IPS DF 6.9 (cell line): ENCODE results near the gene HNRNPU.
"Not testable (repeated sequence)": the region's sequence is repeated elsewhere in the genome, so short reads cannot be mapped to it uniquely, and the experiment has no call there.

Experiments
- DNase-seq: peaks from one replicate; pipeline ENCODE4 v3.0.0-alpha.2; 2013; ENCODE audit warnings: low read depth, low spot score
- H3K27ac ChIP-seq: one replicate; pipeline ENCODE4 v1.5.1; 2013; ENCODE audit warnings: low read length, control low read depth
- H3K27me3 ChIP-seq: 2 replicates; pipeline ENCODE4 v1.6.1; 2013; ENCODE audit warnings: mild to moderate bottlenecking, low read length; ENCODE audit not compliant: control insufficient read depth, insufficient read depth
- H3K36me3 ChIP-seq: 2 replicates; pipeline ENCODE4 v1.6.1; 2013; ENCODE audit warnings: low read length; ENCODE audit not compliant: control insufficient read depth, insufficient read depth
- H3K4me1 ChIP-seq: 2 replicates; pipeline ENCODE4 v1.6.1; 2013; ENCODE audit warnings: low read length; ENCODE audit not compliant: control insufficient read depth, insufficient read depth
- H3K4me3 ChIP-seq: 2 replicates; pipeline ENCODE4 v1.5.1; 2013; ENCODE audit warnings: mild to moderate bottlenecking, low read length
- H3K9me3 ChIP-seq: 2 replicates; pipeline ENCODE4 v1.6.1; 2013; ENCODE audit warnings: low read length, inconsistent platforms; ENCODE audit not compliant: control insufficient read depth, insufficient read depth
- WGBS: extraction: QIAGEN DNeasy Blood & Tissue Kit; methylation state at CpG from one replicate; pipeline ENCODE4 v1.1.7; 2013; ENCODE audit warnings: mixed read lengths, missing lambda C conversion rate; ENCODE audit not compliant: insufficient read length, insufficient coverage; 5-methylcytosine and 5-hydroxymethylcytosine counted together

HNRNPU gene

DNA sequence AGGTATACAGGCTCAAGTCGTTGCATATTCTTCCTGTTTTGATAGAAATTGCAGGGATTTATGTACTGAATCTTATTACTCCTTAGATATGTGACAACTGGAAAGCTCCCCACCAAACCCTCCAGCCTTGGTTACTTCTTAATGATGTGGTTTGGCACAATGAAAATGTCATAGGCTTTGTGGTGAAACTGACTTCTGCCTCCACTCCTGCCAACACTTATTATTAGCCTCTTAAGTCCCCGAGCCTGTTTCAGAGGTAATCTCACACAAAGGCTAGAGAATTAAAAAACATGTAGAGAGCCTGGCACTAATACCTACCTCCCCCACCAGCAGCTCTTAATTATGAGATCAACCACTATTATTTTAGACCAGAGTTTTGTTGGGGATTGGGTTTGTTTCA is 24.7 kb downstream of the HNRNPU start:
- peaks cover 11% of the 10 kb centered on the region; the same call in 1 of the 2 replicates for H3K36me3 ChIP-seq
- H3K27ac ChIP-seq = no peak overlapping the region

GRCh38 chr1:244837597-244838258 is 26.6 kb downstream of the HNRNPU start:
- H3K27me3 ChIP-seq = no peaks in the 10 kb centered on the region
- H3K27ac ChIP-seq = no peak overlapping the region
- H3K4me1 ChIP-seq = no peaks in the 10 kb centered on the region
- peaks cover 4% of the 10 kb centered on the region; the same call in 1 of the 2 replicates for H3K36me3 ChIP-seq
- no CpG with 5 or more reads among the region's 5 CpGs for WGBS
- H3K4me3 ChIP-seq = no peak overlapping the region
- H3K9me3 ChIP-seq = no peaks in the 10 kb centered on the region
- DNase-seq = no peak

More for the DNA sequence above, 24.7 kb downstream of the HNRNPU start:
- H3K4me3 ChIP-seq = no peak overlapping the region
- H3K27me3 ChIP-seq = no peaks in the 10 kb centered on the region
- no peak for DNase-seq
- no peaks in the 10 kb centered on the region for H3K9me3 ChIP-seq
- WGBS = no CpG with 5 or more reads among the region's 2 CpGs
- H3K4me1 ChIP-seq = no peaks in the 10 kb centered on the region

- Histone ChIP-seq H3K4me1 (no peaks in the 10 kb centered on the region), H3K4me3 (peak overlapping the region; percentile 53; the same call in 1 of the 2 replicates), H3K9me3 (no peaks in the 10 kb centered on the region), H3K36me3 (peaks cover 3% of the 10 kb centered on the region; the same call in 1 of the 2 replicates), H3K27me3 (no peaks in the 10 kb centered on the region), H3K27ac (no peak overlapping the region)
- DNase-seq = no peak
- no CpG with 5 or more reads among the region's 3 CpGs for WGBS
Observed at GRCh38 chr1:244836584-244836983, 27.8 kb downstream of the HNRNPU start.

DNA sequence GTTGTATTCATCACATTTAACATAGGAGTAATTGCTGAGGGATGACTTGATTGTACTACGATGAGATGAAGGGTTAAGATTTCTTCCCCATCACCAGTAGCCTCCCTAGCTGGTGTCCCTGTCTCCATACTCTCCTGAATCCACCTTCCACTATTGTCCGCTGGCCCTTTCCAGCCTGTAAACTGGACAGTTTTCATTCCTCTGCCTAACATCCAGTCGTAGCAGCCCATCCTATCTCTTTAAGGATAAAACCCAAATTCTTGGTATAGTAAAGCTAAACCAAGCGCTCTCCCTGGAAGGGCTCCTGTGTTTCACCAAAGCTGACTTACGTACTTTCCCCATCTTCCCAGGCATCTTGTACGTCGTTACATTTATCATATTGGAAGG is 28.2 kb downstream of the HNRNPU start:
- no peak for DNase-seq

GRCh38 chr1:244835276-244836134 is 28.8 kb downstream of the HNRNPU start, which contains the start of gene COX20:
COX20 (plus strand) TSS chr1:244835658; CDS start chr1:244835715, 57 bp downstream.
- no CpG with 5 or more reads among the region's 77 CpGs for WGBS
- H3K4me1 ChIP-seq = no peaks in the 10 kb centered on the region

More for the DNA sequence above, 28.2 kb downstream of the HNRNPU start:
- Histone ChIP-seq H3K36me3 (0 out of 2 replicates have a peak, but pooled peaks cover 2% of the 10 kb centered on the region), H3K9me3 (no peaks in the 10 kb centered on the region), H3K4me1 (no peaks in the 10 kb centered on the region), H3K27ac (no peak overlapping the region), H3K27me3 (no peaks in the 10 kb centered on the region), H3K4me3 (peak overlapping the region; percentile 53; the same call in 1 of the 2 replicates)
- no CpG with 5 or more reads among the region's 7 CpGs for WGBS

GRCh38 chr1:244834543-244835275 is 29.6 kb downstream of the HNRNPU start:
- no peak for DNase-seq
- H3K27ac ChIP-seq = peak overlapping the region; percentile 50
- H3K4me1 ChIP-seq = no peaks in the 10 kb centered on the region
- peak overlapping the region; percentile 53; the same call in 1 of the 2 replicates for H3K4me3 ChIP-seq
- no peaks in the 10 kb centered on the region for H3K36me3 ChIP-seq
- no peaks in the 10 kb centered on the region for H3K27me3 ChIP-seq
- WGBS = no CpG with 5 or more reads among the region's 49 CpGs
- no peaks in the 10 kb centered on the region for H3K9me3 ChIP-seq

More at GRCh38 chr1:244835276-244836134, 28.8 kb downstream of the HNRNPU start, which contains the start of gene COX20:
- peak within 1 kb of the TSS; percentile 53; the same call in 1 of the 2 replicates for H3K4me3 ChIP-seq
- no peaks in the 10 kb centered on the region for H3K9me3 ChIP-seq
- H3K27ac ChIP-seq = peak within 1 kb of the TSS; percentile 50
- no peaks in the 10 kb centered on the region for H3K27me3 ChIP-seq
- DNase-seq = peak; percentile 64
- H3K36me3 ChIP-seq = 0 out of 2 replicates have a peak, but pooled peaks cover 2% of the 10 kb centered on the region

DNA sequence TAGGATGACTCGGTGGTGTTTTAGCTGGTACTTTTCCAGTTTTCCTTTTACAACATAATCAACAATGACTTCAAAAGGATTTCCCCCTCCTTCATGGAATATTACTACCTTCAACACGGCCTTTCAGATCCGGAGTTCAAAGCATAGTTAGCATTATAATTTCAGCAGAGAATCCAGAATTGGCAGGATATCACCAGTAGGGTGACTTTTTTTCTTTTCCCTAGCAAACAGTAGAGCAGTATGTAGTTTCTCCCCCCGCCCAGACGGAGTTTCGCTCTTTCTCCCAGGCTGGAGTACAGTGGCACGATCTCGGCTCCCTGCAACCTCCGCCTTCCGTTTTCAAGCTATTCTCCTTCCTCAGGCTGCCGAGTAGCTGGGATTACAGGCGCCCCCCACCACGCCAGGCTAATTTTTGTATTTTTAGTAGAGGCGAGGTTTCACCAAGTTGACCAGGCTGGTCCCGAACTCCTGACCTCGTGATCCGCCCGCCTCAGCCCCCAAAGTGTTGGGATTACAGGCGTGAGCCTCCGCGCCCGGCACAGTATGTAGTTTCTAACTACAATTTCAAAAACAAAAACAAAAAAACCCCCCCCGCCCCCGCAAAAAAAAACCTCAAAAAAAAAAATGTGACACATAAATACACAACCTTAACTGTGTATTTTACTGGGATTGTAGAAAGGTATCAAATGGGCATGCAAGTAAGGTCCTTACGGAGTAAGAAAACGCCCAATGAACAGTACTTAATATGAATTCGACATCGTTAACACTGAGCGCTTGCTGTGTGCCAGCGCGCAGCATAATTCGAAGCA is 30.4 kb downstream of the HNRNPU start:
- Histone ChIP-seq H3K27ac (peak overlapping the region; percentile 50), H3K9me3 (no peaks in the 10 kb centered on the region), H3K27me3 (no peaks in the 10 kb centered on the region), H3K36me3 (no peaks in the 10 kb centered on the region), H3K4me1 (no peaks in the 10 kb centered on the region), H3K4me3 (peak overlapping the region; percentile 4; the same call in 1 of the 2 replicates)
- WGBS = no CpG with 5 or more reads among the region's 32 CpGs
- no peak for DNase-seq

GRCh38 chr1:244833260-244833659 is 31.1 kb downstream of the HNRNPU start:
- H3K4me3 ChIP-seq, H3K27me3 ChIP-seq, H3K27ac ChIP-seq, H3K4me1 ChIP-seq, H3K9me3 ChIP-seq, DNase-seq, H3K36me3 ChIP-seq: not testable (repeated sequence)
- no CpG with 5 or more reads among the region's 8 CpGs for WGBS

GRCh38 chr1:244830639-244831038 is 33.7 kb downstream of the HNRNPU start:
- Histone ChIP-seq H3K27me3 (no peaks in the 10 kb centered on the region), H3K27ac (no peak overlapping the region), H3K4me1 (no peaks in the 10 kb centered on the region), H3K36me3 (no peaks in the 10 kb centered on the region), H3K4me3 (no peak overlapping the region), H3K9me3 (no peaks in the 10 kb centered on the region)
- whole genome bisulfite sequencing = 100% methylated on average over 1 of the region's 3 CpGs
- no peak for DNase-seq
